LoVo (cell line): ENCODE data around the gene TMEM119.
"Not testable (repeated sequence)": the region's sequence is repeated elsewhere in the genome, so short reads cannot be mapped to it uniquely, and the experiment has no call there.

Experiments
- DNase-seq: peaks from one replicate; pipeline ENCODE4 v3.0.0-alpha.2; 2016; ENCODE audit warnings: low spot score

TMEM119 gene

GRCh38 chr12:108582978-108583770, 14.7 kb downstream of the TMEM119 start:
- no peak for DNase-seq

- no peak for DNase-seq
Observed at GRCh38 chr12:108582509-108582908, 15.4 kb downstream of the TMEM119 start.

DNA sequence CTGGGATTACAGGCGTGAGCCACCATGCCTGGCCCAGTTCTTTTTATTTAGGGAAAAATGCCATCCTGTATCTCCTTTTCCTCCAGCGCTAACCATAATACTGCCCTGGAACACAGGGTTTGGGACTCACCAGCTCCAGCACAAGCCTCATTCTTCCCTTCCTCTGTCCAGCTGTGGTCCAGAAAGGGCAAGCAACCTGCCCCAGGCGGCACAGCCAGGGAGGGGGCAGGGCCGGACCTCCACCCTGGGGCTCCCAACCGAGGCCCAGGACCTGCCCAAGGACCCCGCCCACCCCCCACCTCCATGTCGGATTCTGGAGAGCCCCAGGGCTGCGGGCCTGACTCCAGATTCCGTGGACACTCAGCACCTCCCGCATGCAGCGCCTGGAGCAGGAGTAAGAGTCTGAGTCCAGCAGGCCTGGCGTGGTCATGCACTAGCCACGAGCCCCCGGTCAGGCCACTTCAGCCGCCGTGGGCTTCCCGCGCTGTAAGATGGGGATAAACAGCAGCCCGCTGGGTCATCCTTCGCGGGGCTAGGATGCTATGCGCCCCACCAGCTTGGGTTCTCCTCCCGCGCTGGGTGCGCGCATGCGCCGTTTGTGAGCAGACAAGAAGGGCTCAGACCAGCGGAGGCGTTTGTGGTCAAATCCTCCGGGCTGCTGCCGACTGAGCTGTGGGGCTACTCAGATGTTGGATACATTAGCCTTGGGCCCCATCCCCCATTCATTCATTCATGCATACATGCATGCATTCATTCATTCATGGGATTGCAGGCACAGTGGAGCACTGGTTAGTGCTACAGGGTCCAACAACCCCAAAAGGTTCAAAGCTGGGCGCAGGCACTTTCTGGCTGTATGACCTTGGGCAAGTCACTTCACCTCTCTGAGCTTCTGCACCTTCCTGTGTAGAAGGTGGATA, 16.3 kb downstream of the TMEM119 start:
- no peak for DNase-seq

GRCh38 chr12:108580531-108580930, 17.4 kb downstream of the TMEM119 start:
- DNase-seq = no peak

DNA sequence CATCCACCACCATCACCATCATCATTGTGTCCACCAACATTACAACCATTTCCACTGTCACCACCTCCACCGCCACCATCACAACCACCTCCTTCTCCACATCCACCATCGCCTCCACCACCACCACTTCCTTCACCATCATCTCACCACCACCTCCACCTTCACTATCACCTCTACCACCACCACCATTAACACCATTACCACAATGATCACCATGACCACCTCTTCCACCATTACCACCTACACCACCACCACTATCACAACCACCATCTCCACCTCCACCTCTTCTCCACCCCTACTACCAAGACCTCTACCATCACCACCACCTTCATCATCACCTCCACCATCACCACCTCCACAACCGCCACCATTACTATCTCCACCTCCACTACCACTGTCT, 19.1 kb downstream of the TMEM119 start:
- DNase-seq = no peak

DNA sequence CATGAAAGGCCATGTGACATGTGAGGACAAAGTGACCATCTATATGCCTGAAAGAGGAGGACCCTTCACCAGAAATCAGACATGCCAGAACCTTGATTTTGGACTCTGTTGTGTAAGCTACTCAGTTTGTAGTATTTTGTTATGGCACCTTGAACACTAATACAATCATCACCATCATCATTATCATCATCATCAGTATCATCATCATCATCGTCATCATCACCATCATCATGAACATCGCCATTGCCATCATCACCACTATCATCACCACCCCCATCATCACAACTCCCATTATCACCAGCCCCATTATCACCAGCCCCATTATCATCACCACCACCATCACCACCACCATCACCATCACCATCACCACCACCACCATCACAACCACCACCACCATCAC, 19.6 kb downstream of the TMEM119 start:
- DNase-seq = no peak

GRCh38 chr12:108577458-108577857, 20.4 kb downstream of the TMEM119 start:
- no peak for DNase-seq

DNA sequence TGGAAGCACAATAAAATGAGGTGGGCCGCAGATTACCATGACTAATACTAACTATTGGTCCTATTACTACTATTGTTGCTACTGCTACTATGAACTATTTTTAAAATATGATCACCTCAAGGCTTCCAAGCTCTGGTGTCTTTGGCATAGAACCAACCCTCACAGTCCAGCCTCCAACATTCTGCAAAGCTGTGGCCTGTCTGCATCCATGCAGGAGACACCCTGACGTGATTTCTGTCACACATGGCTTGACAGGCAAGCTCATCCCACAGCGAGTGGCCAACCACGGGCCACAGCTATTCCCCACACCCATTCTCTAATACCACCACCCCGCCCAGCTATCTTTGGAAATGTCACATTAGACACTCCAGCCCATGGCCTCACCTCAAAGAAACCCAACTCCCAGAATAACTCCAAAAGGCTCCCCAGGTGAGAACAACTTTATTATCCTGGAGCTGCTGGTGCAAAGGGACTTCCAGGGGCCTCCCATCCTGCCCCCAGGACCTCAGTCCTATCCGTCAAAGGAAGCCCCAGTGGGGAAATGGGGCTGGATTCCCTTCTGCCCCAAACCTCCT, 21.1 kb downstream of the TMEM119 start:
- no peak for DNase-seq

GRCh38 chr12:108575199-108575912, 22.5 kb downstream of the TMEM119 start:
- no peak for DNase-seq

GRCh38 chr12:108574276-108574675, 23.6 kb downstream of the TMEM119 start:
- not testable (repeated sequence) for DNase-seq

GRCh38 chr12:108573317-108573716, 24.6 kb downstream of the TMEM119 start:
- no peak for DNase-seq

GRCh38 chr12:108572166-108572790, 25.6 kb downstream of the TMEM119 start:
- no peak for DNase-seq

GRCh38 chr12:108571609-108572165, 26.2 kb downstream of the TMEM119 start:
- DNase-seq = no peak

DNA sequence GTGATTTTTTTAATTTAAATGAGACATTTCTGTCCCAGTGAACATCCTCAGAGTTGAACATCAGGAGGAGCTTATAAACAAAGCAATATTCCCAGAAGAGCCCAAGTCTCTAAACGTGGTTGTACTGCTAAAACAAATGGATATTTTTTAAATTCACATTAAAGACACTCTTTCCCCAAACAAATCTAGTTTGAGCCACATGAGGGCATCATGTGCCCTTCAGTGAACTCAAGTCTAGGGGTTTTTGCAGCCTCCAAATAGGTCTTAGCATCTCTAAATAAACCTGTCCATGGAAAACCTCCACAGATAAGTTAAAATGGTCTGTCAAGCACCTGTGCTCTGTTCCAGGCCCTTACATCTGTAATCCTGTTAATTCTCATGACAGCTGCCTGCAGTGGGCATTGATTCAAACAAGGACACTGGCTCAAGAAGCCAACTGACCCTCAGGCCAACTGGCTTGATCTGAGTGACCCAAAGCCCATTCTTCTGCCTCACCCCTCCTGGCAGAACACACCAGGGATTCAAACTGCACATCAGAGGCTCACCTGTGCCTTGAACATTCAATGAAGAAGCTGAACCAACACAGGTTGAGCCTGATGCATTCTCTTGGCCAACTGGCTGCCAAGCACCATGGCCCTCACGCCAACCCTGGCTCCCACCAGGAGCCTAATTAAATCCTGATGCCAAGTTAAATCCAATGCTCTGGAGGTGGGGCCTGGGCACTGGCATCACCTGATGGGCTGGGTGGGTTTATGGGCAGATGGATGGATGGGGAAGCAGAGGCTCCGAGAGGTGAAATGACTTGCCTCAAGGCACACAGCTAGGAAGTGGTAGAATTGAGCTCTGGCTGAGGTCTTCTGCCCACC, 26.9 kb downstream of the TMEM119 start:
- no peak for DNase-seq

DNA sequence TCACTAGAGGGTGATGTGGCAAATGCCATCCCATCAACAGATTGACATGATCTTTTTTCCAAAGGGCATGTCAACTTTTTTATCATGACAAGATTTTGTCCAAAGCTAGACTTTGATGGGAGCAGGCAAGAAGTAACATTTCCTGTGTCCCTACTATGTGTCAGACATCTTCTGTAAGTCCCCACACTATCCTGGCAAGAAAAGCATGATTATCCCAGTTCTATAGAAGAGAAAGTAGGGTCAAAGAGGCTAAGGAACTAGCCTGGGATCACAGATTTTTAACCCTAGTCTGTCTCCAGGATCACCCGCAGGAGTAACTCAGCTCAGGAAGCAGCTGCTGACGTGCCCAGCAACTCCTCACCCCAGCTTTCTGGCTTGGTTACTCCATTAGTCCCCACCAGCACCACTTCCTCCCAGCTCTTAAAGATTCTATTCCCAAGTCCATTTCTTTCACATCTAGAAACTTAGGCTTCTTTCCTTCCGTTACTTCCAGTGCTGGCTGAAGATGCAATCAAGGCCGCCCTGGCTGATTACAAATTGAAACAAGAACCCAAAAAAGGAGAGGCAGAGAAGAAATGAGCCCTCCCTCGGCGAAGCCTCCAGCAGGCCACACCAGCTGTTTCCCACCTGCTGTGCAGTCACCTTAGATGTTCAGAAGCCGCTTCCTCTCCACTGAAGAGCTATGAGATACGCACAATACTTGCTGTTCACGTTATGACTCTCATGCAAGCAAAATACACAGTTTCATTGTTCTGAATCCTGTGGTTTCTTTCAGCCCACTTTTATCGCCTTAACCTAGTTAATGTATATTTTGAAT, 29.3 kb downstream of the TMEM119 start:
- no peak for DNase-seq

- no peak for DNase-seq
Observed at GRCh38 chr12:108567406-108568337, 30.2 kb downstream of the TMEM119 start.

- no peak for DNase-seq
Observed at GRCh38 chr12:108566452-108566851, 31.4 kb downstream of the TMEM119 start.

DNA sequence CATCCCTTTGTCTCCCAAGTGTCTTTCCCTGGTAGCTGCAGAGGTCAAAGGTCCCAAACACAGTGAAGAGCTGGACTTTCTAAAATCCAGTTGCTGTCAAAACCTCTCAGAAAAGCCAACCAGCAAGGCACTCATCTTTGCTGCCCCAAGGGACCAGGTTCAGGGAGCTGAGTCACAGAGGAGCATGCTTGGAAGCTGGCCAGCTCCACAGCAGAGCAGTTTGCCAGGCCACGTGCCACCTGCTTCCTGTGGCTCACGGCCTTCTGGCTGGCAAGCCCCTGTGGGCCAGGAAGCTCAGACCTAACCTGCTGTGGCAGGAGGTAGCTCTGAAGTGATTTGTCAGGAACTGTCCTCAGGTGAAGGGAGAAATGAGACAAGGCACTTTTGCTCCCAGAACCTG, 31.9 kb downstream of the TMEM119 start:
- peak; percentile 77 for DNase-seq
